Measurements from ENCODE around the gene AMOTL1. TPM values are rescaled to one million over a fixed set of nuclear protein-coding genes. Genes with fewer than 3 reads are reported as not detected.

AMOTL1 gene
- total RNA-seq, 1 donor from 2014 or later: 22.6 TPM

DNA sequence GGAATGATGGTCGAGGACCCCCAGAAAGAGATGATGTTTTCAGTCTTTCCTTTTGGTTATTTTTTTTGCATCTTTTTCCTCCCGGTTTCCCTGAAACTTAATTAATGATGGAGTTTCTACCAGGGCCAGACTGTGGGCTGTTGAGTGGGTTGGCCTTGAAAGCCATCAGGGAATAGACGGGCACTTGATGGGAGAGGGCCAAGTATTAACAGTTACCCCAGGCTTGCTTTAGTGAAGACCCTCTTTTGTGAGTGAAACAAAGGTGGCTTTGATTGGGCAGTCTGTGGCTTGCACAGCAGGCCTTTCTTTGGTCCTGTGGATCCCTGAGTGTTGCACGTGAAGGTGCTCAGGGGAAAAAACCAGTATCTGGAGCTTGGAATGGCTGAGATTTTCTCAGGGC, 56.9 kb downstream of the AMOTL1 start:
- Histone ChIP-seq H3K4me1 (no peaks in the 10 kb centered on the region), H3K27me3 (no peaks in the 10 kb centered on the region), H3K36me3 (no peaks in the 10 kb centered on the region), H2AFZ (replicated peaks) (no peak overlapping the region), H3K9ac (no peak overlapping the region), H3K79me2 (ENCODE audit: low read depth) (no peaks in the 10 kb centered on the region), H3K9me3 (ENCODE audit: low read depth) (no peaks in the 10 kb centered on the region), H3K4me3 (no peak overlapping the region), H3K27ac (no peak overlapping the region), H3F3A (ENCODE audit: low read depth) (no peaks in the 10 kb centered on the region), H3K4me2 (no peak overlapping the region), H4K20me1 (ENCODE audit: low read depth) (no peaks in the 10 kb centered on the region)
- peak overlapping the region; percentile 76 for H3K27ac Mint-ChIP-seq
- TF ChIP-seq, protein P1, sequence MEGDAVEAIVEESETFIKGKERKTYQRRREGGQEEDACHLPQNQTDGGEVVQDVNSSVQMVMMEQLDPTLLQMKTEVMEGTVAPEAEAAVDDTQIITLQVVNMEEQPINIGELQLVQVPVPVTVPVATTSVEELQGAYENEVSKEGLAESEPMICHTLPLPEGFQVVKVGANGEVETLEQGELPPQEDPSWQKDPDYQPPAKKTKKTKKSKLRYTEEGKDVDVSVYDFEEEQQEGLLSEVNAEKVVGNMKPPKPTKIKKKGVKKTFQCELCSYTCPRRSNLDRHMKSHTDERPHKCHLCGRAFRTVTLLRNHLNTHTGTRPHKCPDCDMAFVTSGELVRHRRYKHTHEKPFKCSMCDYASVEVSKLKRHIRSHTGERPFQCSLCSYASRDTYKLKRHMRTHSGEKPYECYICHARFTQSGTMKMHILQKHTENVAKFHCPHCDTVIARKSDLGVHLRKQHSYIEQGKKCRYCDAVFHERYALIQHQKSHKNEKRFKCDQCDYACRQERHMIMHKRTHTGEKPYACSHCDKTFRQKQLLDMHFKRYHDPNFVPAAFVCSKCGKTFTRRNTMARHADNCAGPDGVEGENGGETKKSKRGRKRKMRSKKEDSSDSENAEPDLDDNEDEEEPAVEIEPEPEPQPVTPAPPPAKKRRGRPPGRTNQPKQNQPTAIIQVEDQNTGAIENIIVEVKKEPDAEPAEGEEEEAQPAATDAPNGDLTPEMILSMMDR (IDR thresholded peaks at IDR 0.05): no peak
- TF ChIP-seq EZH2 (IDR thresholded peaks at IDR 0.05) (no peak), EZH2phosphoT487 (IDR thresholded peaks at IDR 0.05) (no peak)
- peaks cover 1% of the 10 kb centered on the region for H3K27me3 Mint-ChIP-seq (ENCODE audit: insufficient read depth, low read depth)
- H3K36me3 Mint-ChIP-seq: peaks cover 85% of the 10 kb centered on the region
- peaks cover 19% of the 10 kb centered on the region for H3K4me1 Mint-ChIP-seq
- H3K4me3 Mint-ChIP-seq: no peak overlapping the region
- peaks cover 4% of the 10 kb centered on the region for H3K9me3 Mint-ChIP-seq
- no peak for DNase-seq (ENCODE audit: low spot score)

DNA sequence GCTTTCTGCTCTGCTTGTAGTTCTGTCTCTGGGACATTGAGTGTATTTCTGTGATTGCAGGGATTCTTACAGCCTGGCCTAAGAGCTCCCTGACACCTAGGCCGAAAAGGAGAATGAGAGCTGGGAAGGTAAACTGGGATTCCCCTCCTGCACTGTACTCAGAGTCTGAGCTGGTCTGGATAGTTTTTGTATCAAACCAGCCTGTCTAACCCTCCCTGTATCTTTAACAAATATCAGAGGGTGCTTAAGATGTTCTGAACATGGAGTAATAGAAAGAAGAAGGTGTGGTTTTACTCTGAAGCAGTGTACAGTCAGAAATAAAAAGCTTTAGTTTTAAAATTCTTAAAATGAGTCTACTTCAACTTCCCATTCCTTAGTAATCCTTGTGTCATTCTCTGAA, 57.3 kb downstream of the AMOTL1 start:
- Histone ChIP-seq H3K79me2 (ENCODE audit: low read depth) (no peaks in the 10 kb centered on the region), H3K4me3 (no peak overlapping the region), H3K4me2 (no peak overlapping the region), H4K20me1 (ENCODE audit: low read depth) (no peaks in the 10 kb centered on the region), H3K9ac (no peak overlapping the region), H3K36me3 (no peaks in the 10 kb centered on the region), H2AFZ (replicated peaks) (no peak overlapping the region), H3K27ac (no peak overlapping the region), H3F3A (ENCODE audit: low read depth) (no peaks in the 10 kb centered on the region), H3K4me1 (no peaks in the 10 kb centered on the region), H3K9me3 (ENCODE audit: low read depth) (no peaks in the 10 kb centered on the region), H3K27me3 (no peaks in the 10 kb centered on the region)
- peaks cover 19% of the 10 kb centered on the region for H3K4me1 Mint-ChIP-seq
- peak overlapping the region; percentile 76 for H3K27ac Mint-ChIP-seq
- DNase-seq (ENCODE audit: low spot score): no peak
- H3K36me3 Mint-ChIP-seq: peaks cover 85% of the 10 kb centered on the region
- H3K9me3 Mint-ChIP-seq: peaks cover 4% of the 10 kb centered on the region
- TF ChIP-seq, protein P1 (IDR thresholded peaks at IDR 0.05): no peak
- no peaks in the 10 kb centered on the region for H3K27me3 Mint-ChIP-seq (ENCODE audit: insufficient read depth, low read depth)
- H3K4me3 Mint-ChIP-seq: no peak overlapping the region

DNA sequence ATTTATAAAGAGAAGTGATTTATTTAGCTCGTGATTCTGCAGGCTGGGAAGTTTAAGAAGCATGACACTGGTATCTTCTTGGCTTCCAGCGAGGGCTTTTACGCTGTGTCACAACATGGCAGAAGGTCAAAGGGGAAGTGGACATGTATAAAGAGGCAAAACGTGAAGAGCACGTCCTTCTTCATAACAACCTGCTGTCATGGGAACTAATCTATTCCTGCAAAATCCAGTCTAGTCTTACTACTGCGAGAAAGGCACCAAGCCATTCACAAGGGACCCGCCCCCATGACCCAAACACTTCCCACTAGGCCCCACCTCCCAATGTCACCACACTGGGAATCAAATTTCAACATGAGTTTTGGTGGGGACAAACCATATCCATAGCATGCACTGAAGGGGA, 58.3 kb downstream of the AMOTL1 start:
- no peaks in the 10 kb centered on the region for H3K79me2 ChIP-seq (ENCODE audit: low read depth)
- no peaks in the 10 kb centered on the region for H3K4me1 ChIP-seq
- no peaks in the 10 kb centered on the region for H3K27me3 Mint-ChIP-seq (ENCODE audit: insufficient read depth, low read depth)
- H3K4me1 Mint-ChIP-seq: peaks cover 19% of the 10 kb centered on the region
- peak; percentile 18 for DNase-seq (ENCODE audit: low spot score)
- peaks cover 4% of the 10 kb centered on the region for H3K36me3 ChIP-seq
- peaks cover 4% of the 10 kb centered on the region for H3K9me3 Mint-ChIP-seq
- no peak overlapping the region for H3K9ac ChIP-seq
- H3K27ac ChIP-seq: no peak overlapping the region
- no peak overlapping the region for H2AFZ ChIP-seq (replicated peaks)
- no peaks in the 10 kb centered on the region for H3K9me3 ChIP-seq (ENCODE audit: low read depth)
- no peak overlapping the region for H3K4me3 ChIP-seq
- no peaks in the 10 kb centered on the region for H3K27me3 ChIP-seq
- TF ChIP-seq, protein P1 (IDR thresholded peaks at IDR 0.05): no peak
- TF ChIP-seq EZH2phosphoT487 (IDR thresholded peaks at IDR 0.05) (no peak), EZH2 (IDR thresholded peaks at IDR 0.05) (no peak)
- H3K4me3 Mint-ChIP-seq: no peak overlapping the region
- no peaks in the 10 kb centered on the region for H4K20me1 ChIP-seq (ENCODE audit: low read depth)
- no peak overlapping the region for H3K4me2 ChIP-seq
- H3K27ac Mint-ChIP-seq: peak overlapping the region; percentile 94
- no peaks in the 10 kb centered on the region for H3F3A ChIP-seq (ENCODE audit: low read depth)
- peaks cover 80% of the 10 kb centered on the region for H3K36me3 Mint-ChIP-seq
